22Rv1 (cell line): ENCODE data around the gene KIAA1217.

Experiments
- H3K27ac ChIP-seq: fragments of 450-650 bp; 2 replicates; pipeline ENCODE4 v1.5.1; 2017
- ZFX ChIP-seq: fragments of 450-650 bp; IDR thresholded peaks from 2 replicates; pipeline ENCODE4 v1.6.1; 2017; ENCODE audit warnings: antibody characterized with exemption, borderline replicate concordance
- TF ChIP-seq, protein P1 (sequence below): fragments of 450-650 bp; IDR thresholded peaks from 2 replicates; pipeline ENCODE4 v1.5.1; 2017; ENCODE audit warnings: mild to moderate bottlenecking

Gene KIAA1217

DNA sequence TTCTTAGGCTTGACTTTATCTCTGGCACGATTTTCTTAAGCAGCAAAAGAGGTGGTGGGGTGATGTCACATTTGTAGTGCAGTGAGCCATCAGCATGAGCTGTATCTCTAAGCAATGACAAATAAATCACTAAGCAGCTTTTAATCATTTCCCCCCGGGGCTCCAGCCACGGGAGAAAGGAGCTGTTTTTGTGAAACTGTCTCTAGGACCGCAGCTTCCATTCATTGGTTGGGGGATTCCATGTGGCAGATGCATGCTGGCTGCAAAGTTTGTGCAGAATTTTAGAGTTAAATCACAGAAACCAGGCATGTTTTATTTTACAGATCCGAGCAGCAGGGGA lies 464 bp downstream of the KIAA1217 start:
- no peak for TF ChIP-seq ZFX
- TF ChIP-seq, protein P1, sequence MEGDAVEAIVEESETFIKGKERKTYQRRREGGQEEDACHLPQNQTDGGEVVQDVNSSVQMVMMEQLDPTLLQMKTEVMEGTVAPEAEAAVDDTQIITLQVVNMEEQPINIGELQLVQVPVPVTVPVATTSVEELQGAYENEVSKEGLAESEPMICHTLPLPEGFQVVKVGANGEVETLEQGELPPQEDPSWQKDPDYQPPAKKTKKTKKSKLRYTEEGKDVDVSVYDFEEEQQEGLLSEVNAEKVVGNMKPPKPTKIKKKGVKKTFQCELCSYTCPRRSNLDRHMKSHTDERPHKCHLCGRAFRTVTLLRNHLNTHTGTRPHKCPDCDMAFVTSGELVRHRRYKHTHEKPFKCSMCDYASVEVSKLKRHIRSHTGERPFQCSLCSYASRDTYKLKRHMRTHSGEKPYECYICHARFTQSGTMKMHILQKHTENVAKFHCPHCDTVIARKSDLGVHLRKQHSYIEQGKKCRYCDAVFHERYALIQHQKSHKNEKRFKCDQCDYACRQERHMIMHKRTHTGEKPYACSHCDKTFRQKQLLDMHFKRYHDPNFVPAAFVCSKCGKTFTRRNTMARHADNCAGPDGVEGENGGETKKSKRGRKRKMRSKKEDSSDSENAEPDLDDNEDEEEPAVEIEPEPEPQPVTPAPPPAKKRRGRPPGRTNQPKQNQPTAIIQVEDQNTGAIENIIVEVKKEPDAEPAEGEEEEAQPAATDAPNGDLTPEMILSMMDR, result no peak
- no peak overlapping the region for H3K27ac ChIP-seq

DNA sequence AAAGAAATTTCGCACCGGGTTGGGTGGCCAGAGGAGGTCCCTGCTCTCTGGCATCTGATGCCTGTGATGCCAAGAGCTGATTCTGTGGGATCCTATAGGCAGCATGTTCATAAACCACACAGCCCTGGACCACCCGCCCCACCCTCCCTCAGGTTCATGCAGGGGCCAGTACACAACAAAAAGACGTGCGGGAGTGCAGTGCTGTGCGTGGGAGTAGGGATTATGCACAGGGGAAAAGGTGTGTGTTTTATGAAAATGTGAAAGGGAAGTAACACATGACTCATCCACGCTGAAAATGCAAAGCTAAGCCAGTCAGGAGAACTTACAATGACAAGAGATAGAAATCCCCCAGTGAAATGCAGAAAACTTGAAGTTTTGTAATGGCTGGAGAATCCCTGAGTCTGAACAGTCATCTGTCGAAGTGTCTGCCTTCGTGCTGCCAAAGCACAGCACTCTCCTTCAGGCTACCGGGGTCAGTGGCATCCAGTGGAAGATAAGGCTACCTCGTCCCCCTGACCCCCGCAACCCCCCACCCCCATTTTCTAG lies 1.1 kb downstream of the KIAA1217 start:
- TF ChIP-seq ZFX, result no peak
- TF ChIP-seq, protein P1, result no peak
- H3K27ac ChIP-seq, result no peak overlapping the region

DNA sequence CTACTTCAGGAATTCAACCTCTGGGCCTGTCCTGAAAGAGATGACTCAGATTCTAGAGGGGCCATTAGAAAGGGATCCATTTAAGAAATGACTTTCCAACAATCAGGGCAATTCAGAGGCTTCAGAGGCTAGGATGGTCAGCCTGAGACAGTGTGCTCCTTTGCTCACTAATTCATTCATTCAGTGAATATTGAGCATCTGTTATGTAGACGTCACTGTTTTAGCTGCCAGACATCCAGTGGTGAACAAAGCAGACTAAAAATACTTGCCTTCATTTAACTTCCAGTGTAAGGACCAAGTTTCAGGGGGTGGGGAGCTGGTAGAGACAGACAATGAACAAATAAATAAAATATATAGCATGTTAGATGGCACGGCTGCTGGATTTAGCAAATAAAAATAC lies 1.6 kb downstream of the KIAA1217 start:
- H3K27ac ChIP-seq, result no peak overlapping the region
- TF ChIP-seq, protein P1, result no peak
- no peak for TF ChIP-seq ZFX

DNA sequence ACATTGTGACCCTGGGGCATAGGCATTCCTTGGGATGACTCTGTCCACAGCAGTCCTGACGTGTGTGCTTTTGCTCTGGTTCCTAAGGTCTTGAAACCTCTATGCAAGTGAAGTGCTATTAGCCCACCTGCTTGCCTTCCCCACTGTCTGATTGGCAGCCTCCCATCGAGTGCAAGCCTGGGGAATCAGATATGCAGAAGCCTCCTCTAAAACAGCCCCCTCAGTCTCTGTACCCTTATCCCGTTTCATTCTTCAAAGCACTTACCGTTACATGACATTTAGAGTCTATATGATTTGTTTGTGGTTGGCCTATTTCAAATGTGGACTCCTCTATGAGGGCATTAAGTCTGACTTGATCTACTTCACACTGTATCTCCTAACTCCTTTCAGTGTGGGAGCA lies 4.3 kb downstream of the KIAA1217 start:
- TF ChIP-seq, protein P1, result no peak
- TF ChIP-seq ZFX, result no peak
- H3K27ac ChIP-seq, result no peak overlapping the region

DNA sequence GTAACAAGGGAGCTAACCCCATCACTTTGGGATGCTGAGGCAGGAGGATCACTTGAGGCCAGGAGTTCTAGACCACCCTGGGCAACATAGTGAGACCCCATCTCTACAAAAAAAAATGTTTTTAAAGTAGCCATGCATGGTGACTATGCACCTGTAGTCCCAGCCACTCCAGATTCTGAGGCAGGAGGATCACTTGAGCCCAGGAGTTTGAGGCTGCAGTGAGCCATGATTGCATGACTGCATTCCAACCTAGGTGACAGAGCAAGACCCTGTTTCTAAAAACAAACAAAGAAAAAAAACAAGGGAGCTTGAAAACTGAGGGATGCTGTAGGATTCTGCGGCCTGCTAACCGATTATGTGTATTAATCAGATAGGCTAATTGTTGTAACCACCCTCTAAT lies 4.9 kb downstream of the KIAA1217 start:
- no peak overlapping the region for H3K27ac ChIP-seq
- TF ChIP-seq ZFX, result no peak
- TF ChIP-seq, protein P1, result no peak

DNA sequence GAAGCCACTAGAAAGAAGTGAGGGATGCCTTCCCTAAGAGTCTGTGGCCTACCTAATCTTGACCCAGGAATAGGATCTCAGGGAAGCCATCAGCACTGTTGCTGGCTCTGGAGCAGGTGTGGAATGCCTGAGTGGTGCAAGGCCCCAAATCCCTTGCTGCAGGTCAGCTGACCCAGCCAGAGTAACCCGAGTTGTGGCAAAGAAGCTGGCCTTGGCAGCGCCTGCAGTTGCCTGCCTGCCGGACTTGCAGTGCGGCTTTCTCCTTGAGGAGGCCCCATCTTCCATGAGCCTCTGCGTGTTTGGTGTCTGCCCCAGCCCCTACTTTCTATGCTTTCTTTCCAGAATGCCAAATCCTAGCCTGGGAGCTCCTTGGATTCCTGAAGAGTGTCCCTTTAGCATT lies 5.8 kb downstream of the KIAA1217 start:
- H3K27ac ChIP-seq, result no peak overlapping the region
- no peak for TF ChIP-seq ZFX
- TF ChIP-seq, protein P1, result no peak

DNA sequence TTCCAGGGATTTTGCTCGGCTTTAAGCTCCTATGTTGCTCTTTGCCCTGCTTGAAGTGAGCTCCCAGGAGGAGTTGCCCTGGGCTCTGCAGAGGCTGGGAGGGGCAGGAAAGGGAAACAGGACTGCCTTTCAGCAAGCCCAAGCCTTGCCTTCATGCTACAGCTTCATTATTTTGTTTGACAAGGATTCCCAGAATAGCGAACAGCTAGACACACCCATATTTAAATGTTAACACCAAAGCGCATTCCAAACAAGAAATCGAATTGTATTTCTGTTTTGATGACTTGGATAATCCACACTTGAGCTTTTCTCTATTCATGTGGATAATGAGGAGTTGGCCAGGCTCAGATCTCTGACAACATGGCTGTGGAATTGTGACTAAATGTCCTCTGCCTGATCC lies 6.3 kb downstream of the KIAA1217 start:
- no peak overlapping the region for H3K27ac ChIP-seq
- no peak for TF ChIP-seq ZFX
- TF ChIP-seq, protein P1, result no peak
